DLD1 (cell line): ENCODE data around the gene TBC1D23.
"Not testable (repeated sequence)": the region's sequence is repeated elsewhere in the genome, so short reads cannot be mapped to it uniquely, and the experiment has no call there.

ENCODE experiments used
- in situ Hi-C: cut with HindIII; loops from 2 replicates; pipeline ENCODE4 v1.10.0; 2017; ENCODE audit warnings: low sequenced_read_pairs

Gene TBC1D23

GRCh38 chr3:100340527-100340926 lies 79.7 kb downstream of the TBC1D23 start:
- in situ Hi-C loops: no loop called here

- in situ Hi-C loops: no loop called here
These were observed 87.9 kb downstream of the TBC1D23 start for GRCh38 chr3:100348727-100349126.

DNA sequence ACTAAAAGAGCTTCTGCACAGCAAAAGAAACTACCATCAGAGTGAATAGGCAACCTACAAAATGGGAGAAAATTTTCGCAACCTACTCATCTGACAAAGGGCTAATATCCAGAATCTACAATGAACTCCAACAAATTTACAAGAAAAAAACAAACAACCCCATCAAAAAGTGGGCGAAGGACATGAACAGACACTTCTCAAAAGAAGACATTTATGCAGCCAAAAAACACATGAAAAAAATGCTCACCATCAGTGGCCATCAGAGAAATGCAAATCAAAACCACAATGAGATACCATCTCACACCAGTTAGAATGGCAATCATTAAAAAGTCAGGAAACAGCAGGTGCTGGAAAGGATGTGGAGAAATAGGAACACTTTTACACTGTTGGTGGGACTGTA lies 91.0 kb downstream of the TBC1D23 start:
- in situ Hi-C loops: not testable (repeated sequence)

DNA sequence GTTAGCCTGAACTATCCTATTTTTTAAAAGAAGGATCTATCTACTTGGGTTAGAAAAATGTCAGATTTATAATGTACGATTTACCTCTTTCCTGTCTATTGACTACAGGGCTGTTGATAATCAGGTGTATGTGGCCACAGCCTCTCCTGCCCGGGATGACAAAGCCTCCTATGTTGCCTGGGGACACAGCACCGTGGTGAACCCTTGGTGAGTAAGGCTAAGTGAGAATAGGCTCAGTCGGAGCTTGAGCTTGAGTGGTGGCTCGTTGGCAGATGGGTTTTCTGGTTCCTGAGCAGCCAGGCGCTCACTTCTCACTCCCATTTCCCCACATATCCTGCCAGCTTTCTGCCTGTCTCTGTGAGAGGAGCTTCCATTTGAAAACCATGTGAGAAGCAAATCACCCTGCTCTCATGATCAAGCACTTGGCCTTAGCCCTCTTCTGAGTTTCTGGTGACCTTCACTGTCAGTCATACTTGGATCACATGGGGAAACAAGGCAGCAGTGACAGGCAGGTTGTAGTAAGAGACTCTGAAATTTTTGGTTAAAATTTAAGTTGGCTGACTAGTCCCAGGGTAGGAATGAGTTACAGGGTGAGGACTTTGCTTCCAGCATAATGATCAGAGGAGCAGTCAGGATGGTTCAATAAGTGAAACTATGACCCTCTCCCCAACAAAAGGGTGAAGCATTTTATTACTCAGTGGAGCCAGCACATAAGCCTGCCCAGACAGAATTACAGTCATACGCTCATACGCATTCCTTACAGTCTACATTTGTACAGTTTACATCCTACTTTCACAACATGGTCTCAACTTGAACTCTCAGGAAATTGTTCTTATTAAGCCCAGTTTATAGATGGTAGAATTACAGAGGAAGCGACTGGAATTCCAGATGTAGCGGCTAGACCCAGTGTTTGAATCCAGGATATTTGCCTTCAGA lies 91.8 kb downstream of the TBC1D23 start:
- in situ Hi-C loops: no loop called here

GRCh38 chr3:100354850-100355249 lies 94.1 kb downstream of the TBC1D23 start:
- in situ Hi-C loops: no loop called here

- in situ Hi-C loops: no loop called here
These were observed 97.6 kb downstream of the TBC1D23 start for GRCh38 chr3:100358413-100358812.

- in situ Hi-C loops: no loop called here
These were observed 98.2 kb downstream of the TBC1D23 start for GRCh38 chr3:100359035-100359434.

DNA sequence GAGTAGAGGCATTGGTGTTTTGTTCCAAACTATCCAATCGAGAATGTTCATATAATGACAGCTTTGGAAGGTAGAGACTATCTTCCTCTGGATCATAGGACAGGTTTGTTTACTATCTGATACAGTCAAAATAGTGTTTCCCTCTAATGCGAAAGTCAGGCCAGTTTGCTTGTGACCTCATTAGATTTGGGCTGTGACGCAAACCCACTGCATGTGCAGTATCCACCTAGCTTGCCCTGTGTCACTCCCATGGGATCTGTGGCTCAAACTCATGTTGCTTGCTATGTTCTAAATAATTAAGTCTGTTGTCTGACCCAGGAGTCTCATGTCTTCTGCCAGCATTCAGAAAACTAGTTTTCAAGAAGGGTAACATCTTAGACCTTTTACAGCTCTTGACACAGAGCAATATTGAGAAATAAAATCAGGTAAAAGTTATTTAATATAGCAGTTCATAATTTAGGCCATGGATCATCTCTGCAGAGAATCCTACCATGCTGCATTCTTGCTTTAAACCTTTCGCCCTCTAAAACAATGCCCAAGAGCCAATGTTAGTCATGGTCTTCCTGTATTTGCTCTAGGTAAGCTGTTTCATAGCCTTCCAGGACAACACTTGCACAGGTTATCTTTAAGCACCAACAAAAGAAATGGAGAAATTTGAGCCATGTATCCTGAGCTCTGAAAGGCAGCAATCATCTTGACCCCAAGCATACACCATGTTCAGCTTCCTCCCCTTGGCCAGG lies 100.1 kb downstream of the TBC1D23 start:
- in situ Hi-C loops: no loop called here

DNA sequence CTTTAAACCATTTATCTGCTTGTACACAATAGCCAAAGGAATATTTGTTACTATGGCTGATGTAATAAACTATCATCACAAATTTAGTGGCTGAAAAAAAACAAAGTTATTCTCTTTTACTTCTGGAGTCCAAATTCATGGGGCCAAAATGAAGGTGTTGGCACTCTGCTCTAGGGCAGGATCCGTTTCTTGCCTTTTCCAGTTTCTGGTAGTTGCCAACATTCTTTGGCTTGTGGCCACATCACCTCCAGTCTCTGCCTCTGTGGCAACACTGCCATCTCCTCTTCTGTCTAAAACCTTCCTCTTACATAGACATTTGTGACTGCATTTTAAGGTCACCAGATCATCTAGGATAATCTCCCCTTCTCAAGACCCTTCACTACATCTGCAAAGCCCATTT lies 101.1 kb downstream of the TBC1D23 start:
- in situ Hi-C loops: no loop called here

DNA sequence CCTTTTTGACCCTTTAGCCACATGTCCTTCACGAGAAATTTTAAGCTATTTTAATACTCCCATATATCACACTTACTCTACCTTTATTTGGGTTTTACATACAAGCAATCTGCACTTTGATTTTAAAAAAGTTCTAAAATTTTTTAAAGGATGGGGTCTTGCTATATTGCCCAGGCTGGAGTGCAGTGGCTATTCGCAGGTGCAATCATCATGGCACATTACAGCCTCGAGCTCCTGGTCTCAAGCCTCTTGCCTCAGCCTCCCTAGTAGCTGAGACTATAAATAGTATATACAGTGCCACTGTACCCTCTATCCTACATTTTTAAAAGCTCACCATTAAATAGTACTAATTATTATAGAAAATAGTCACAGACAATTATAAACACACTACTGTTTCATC lies 103.6 kb downstream of the TBC1D23 start:
- in situ Hi-C loops: no loop called here

DNA sequence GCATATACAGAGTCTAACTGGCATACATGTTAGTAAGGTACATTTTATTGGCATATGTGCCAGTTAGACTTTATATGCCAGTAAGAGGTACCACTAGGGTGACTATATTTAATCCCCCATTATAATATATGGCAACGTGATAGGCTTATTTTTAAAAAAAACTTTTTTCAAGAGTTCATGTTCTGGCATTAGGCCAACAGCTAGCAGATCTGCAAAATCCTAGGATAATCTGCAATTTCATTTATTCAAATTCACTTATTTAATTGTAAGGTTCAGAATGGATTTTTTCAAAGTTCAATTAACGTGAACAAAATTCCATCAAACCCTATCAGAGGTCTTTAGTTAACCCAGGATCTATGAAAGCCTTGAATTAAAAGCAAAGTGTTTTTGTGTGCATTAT lies 105.6 kb downstream of the TBC1D23 start:
- in situ Hi-C loops: no loop called here

DNA sequence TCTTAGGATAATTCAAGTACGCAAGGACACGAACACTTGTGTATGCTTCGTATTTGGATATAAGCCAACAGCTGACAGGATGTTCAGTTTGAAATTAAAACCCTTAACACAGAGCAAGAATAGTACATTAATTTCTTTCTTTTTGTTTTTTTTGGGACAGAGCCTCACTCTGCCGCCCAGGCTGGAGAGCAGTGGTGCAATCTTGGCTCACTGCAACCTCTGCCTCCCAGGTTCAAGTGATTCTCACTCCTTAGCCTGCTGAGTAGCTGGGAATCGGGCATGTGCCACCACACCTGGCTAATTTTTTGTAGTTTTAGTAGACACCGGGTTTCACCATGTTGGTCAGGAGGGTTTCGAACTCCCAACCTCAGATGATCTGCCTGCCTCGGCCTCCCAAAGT lies 107.6 kb downstream of the TBC1D23 start:
- in situ Hi-C loops: no loop called here

DNA sequence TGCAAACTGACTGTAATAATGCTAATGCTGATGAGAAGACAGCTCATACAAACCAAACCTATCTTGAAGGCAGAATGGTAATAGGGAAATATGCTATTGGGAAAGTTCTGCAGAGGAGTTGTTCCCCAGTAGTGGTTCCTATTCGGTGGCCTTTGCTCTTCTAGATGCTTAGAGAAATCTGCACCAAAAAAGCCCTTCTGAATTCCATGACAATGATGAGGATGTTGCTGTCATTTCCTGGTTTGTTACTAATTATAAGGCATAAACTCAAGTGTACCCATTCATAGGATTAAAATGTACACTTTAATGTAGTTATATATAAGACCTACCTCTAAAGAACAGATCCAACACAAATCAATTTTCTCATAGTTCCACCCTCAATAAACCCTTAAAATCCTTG lies 110.0 kb downstream of the TBC1D23 start:
- in situ Hi-C loops: no loop called here

DNA sequence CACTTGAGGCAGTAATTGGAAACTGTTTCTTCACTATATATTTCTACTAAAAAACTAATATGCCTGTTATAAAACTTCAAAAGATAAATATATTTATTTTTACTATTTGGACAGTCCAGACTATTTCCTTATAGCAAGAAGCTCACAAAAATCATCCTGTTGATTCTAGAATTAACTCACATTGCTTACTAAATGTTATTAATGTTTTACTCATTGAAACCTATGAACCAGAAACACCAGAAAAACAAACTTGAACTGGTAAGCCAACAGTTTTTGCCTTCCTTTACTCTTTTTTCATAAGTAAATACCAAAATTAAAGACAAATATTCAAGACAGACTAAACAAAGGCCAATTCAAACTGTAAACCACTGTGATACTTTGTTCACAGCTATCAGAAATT lies 113.7 kb downstream of the TBC1D23 start:
- in situ Hi-C loops: no loop called here
